Kidney glomerular epithelial cell (primary cell): ENCODE measurements around the gene PEX12.
"Not testable (repeated sequence)": the region's sequence is repeated elsewhere in the genome, so short reads cannot be mapped to it uniquely, and the experiment has no call there.

Source experiments
- DNase-seq: peaks from one replicate; lab custom pipeline; 2025; lab: John Stamatoyannopoulos, UW

Gene PEX12

DNA sequence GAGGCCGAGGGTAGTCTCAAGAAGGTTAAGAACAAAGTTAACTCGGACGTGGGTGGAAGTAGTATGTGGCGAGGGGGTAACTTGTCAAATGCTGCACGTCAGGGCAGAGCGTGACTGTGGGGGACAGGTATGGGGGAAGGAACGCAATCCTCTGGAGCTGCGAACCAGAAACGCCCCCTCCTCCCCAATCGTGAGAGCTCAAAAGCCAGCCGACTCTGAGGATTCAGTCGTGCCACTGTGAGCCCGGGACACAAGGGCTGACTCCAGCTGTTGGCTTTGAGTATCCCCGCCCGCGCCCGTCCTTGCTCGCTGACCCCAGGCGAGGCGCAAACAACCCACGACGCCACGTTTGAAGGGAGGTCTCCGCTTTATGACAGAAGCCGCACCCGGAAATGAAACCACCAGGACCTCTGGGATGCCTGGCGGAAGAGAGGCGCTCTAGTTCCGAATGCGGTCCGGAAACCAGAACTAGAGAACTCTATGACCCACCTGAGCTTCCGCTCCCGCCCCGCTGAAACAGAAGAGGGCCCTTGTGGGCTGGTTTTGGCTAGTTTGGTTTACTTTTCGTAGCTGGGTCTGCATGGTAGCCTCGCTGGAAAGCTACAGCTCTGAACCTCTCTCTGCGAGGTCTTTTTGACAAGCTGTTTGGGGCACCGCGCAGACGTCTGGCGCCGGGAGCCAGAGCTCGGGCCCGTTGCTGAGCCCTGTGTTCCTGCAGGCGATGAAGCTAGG, at the start of gene PEX12:
Gene PEX12 (minus strand): TSS at position 375 of the 732 bp plus-strand sequence. CDS start 550 bp downstream, outside the sequence.
- peak; percentile 85 for DNase-seq

- no peak for DNase-seq
Observed at GRCh38 chr17:35627417-35627816, 49.0 kb upstream of the PEX12 start.

- DNase-seq, result no peak
Observed at GRCh38 chr17:35621768-35622167, 43.4 kb upstream of the PEX12 start.

DNA sequence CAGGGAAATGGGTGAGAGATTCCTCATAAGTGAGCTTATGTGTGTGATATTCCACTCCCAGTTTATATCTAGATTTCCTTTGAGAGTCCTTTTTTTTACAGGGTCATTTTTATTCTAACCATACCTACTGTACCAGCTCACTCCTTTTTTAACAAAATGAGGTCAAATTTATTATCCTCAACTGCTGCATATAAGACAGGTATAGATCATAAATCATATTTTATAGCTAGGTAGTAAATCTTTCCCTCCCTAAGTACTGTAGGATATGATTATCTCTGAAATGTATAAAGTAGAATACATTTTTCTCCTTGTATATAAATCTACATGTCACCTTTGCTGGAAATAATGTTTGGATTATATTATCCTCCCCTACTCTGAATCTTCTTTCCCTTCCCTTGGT, 40.3 kb upstream of the PEX12 start:
- DNase-seq, result no peak

GRCh38 chr17:35617505-35617904, 39.1 kb upstream of the PEX12 start:
- no peak for DNase-seq

GRCh38 chr17:35616536-35616935, 38.2 kb upstream of the PEX12 start:
- DNase-seq, result no peak

DNA sequence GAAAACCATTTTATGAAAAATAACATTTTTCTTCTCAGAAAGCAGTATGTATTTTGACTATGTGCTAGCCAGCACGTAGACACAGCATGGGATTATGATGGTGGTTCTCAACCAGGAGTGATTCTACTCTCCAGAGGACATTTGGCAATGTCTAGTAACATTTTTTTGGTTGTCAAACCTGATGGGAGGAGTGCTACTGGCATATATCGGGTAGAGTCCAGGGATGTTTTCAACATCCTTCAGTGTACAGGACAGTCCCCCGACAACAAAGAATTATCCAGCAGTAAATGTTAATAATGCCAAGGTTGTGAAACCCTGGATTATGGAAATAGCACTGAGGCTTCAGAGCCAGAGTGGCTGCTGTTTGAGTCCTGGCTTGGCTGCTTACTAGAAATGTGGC, 36.4 kb upstream of the PEX12 start:
- DNase-seq, result no peak

DNA sequence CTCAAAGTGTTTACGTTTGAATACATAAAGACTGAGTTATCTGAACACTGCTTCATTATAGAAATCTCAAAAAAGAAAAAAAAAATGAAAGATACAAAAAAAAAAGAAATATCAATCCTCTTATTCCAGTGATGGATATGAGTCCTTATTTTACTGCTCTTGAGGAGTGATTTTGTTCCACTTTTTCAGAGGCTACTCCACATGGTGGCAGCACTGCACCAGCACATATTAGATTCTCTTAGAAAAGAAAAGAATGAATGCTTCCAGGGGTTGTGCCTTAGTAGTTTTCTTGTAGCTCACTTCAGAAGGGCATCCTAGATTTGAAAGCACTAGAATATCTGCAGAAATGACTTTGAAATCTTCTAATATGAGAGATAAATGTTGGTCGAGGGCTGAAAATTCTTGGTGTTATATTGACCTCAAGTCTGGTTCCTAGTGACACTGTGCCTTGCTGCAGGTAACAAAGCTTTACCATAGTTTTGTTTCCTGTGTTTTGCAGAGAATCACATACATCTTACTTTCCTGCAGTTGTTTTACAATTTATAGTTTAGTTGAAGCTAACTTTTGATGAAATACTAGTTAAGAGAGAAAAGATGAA, 34.7 kb upstream of the PEX12 start:
- DNase-seq, result peak; percentile 42

DNA sequence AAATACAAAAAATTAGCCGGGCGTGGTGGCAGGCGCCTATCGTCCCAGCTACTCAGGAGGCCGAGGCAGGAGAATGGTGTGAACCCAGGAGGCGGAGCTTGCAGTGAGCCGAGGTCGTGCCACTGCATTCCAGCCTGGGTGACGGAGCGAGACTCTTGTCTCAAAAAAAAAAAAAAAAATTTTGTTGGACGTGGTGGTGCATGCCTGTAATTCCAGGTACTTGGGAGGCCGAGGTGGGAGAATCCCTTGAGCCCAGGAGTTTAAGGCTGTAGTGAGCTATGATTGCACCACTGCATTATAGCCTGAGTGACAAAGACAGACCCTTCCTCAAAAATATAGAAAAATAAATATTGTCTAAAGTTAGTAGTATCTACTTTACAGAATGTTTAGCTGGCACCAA, 32.4 kb upstream of the PEX12 start:
- DNase-seq, result not testable (repeated sequence)

DNA sequence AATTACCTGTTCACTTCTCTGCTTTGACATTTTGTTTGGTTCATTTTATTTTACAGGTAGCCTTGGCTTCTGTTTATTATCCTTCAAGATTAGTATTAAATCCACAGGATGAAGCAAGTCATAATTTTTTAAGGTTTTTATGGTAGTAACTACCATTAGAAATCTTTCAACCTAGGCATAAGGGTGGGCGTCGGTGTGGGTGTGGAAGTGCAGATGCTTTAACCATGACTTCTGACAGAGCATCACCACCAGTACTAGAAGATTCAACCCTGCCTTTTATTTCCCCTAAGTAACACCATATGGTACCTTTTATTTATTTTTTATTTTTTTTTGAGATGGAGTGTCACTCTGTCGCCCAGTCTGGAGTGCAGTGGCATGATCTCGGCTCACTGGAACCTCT, 31.5 kb upstream of the PEX12 start:
- no peak for DNase-seq

GRCh38 chr17:35607239-35607847, 29.0 kb upstream of the PEX12 start:
- no peak for DNase-seq

DNA sequence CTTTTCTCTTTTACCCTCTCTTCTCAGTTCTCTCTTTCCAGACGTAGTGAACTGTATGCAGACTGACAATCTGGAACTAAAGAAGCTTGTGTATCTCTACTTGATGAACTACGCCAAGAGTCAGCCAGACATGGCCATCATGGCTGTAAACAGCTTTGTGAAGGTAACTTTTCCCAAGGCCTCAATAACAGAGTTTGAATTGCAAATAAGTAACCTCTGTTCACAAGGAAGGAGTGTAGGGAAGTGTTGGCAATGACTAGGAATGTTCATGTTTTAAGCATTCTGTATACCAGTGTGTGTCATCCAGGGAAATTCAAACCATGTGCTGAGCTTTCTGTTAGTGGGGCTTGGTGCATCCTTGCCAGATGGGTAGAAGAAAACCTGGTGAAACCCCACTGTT, 27.3 kb upstream of the PEX12 start:
- no peak for DNase-seq

- DNase-seq, result no peak
Observed at GRCh38 chr17:35603674-35604073, 25.3 kb upstream of the PEX12 start.

DNA sequence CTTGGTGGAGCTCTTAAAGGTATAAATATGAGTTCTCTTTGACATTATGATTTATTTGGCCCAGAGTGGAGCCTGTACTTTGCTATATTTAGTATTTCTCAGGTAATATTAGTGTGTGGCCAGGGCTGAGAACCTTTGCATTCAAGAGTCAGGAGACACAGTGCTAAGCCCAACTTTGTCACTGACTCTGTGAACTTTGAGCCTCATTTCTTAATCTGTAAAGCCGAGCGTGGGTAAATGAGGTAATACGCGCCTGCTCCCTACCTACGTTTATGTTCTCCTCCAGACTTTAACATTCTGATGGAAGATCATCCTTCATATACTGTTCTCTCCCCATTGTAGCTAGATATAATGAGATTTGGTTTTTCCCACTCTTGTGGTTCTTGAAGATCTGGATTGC, 19.2 kb upstream of the PEX12 start:
- DNase-seq, result no peak

GRCh38 chr17:35596530-35597233, 18.3 kb upstream of the PEX12 start:
- no peak for DNase-seq

DNA sequence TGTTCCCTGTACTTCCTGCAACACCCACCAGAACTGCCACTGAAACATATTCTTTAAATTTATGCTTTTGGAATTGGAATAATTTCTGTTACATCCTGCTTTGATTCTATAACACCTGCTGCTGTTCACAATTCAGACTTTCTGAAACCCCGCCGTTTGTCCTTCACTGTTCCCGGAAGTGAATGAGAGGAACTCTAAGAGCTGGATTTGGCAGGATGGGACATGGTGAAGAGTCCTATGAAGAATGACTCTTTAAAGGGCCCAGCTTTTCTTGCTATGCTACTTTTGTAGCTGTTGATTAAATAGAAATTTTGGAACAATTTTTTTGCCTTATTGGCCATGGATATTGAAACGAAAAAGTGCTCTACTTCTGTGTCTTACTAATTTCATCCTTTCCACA, 17.7 kb upstream of the PEX12 start:
- no peak for DNase-seq

DNA sequence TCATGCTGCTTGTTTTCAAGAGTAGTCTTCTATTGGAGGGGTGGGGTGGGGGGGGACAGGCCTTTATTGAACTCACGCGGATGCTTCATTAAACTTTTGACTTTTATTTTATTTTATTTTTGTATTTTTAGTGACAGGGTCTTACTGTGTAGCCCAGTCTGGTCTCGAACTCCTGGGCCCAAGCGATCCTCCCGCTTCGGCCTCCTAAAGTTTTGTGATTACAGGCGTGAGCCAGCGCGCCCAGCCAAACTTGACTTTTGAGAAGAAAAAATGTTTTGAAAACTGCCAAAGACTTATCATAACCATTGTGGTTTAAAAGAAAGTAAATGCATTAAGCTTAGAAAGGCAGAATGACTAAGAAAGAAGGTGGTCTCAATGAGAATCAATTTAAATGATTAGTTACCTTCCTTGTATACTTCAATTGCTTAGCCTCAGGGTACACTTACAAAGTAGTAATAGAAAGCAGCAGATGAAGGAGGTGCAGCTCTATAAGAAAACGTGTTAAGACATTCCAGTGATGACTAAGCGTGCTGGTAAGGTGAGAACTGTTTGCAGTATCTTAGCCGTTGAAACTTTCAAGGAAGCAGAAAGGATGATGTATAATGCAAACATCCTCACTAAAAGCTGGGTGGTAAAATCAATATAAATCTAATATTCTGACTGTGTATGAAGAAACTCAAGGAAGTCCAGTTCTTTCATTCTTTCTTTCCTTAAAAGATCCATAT, 10.0 kb upstream of the PEX12 start:
- peak; percentile 83 for DNase-seq

GRCh38 chr17:35587074-35587961, 8.9 kb upstream of the PEX12 start, which contains the start of gene AP2B1:
Gene AP2B1 (plus strand): TSS chr17:35587322. CDS start chr17:35594031, 6,709 bp downstream.
- DNase-seq, result peak; percentile 91

DNA sequence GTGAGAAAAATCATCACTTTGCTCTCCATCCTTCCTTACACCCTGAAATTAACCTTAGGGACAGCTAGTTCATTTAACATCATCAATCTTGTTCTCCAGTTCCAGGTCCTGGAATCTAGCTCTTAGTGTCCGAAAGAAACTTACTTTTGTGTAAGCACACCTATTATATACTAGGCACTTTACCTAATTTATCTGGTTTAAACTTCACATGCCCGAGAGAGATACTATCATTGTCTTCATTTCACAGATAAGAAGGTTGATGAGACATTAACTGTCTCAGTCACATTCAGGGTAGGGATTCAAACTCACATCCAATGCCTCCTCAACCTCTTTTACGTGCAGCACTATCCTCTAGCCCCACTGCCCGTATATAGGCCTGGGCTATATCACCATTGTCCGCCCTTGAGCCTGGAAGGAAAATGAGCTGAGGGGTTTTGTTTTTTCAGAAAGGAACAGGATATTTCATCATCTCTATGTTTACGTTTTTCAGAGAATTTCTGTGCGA, 8.2 kb upstream of the PEX12 start:
- DNase-seq, result no peak

DNA sequence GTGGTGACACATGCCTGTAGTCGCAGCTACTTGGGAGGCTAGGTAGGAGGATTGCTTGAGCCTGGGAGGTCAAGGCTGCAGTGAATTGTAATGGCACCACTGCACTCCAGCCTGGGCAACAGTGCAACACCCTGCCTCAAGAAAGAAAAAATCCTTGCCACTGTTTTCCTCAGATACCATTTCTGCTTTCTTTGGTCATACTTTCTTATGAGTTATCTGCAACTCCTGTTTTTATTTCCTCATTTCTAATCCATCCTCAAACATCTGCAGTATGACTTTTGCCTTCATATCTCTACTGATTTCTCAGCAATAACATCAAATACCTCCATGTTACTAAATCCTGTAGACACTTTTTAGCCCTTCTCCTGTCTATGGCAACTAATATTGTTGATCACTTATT, 5.7 kb upstream of the PEX12 start:
- DNase-seq, result no peak

DNA sequence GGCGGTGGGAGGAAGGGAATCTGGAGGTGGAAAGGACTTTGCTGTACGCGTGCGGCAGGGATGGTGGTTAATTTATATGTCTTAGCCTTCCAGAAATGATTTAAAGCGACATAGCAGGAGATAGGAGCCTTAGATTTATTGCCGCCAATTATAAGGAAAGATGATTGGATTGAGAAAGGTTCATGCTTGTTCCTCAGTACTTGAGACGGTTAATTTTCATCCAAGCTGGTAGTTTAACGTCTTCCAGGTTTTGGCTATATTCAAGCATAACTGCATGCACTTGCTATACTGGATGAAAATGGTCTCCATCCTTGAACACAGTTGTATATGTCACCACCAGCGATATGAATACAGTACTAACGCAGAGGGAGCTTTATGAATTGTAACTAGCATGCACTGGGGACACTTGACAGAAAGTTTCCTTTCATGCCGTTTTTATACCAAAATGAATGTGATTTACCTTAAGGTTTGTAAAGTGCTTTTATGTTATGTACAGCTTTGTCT, 610 bp upstream of the PEX12 start:
- no peak for DNase-seq
